K562 (cell line): Measurements from ENCODE around the gene MPZL1. TPM values are rescaled to one million over a fixed set of nuclear protein-coding genes. Genes with fewer than 3 reads are reported as not detected.

Experiments used
- ATAC-seq: fragments of 200-7000 bp; cut with Tn5 transposase; 3 replicates; pipeline ENCODE4 v1.9.1; 2020; ENCODE audit warnings: moderate library complexity
- BruUV-seq: library from RNA; stranded (reverse); fragments of 400-500 nt; replicated peaks from 2 replicates; lab custom pipeline; 2021; lab: Mats Ljungman, UMichigan
- CTCF ChIA-PET: fragments of 300-600 bp; formaldehyde crosslinking; extraction: SDS; loops from one replicate; lab custom pipeline; 2021; ENCODE audit warnings: low intra/inter-chr PET ratio; lab: Yijun Ruan, JAX
- POLR2A ChIA-PET: fragments of 300-600, 350-650 bp; sonication (Branson Sonifier 250); formaldehyde crosslinking; extraction: SDS; loops from one replicate; lab custom pipeline; 2021; ENCODE audit warnings: antibody characterized with exemption, inconsistent platforms; lab: Yijun Ruan, JAX
- DNase-seq, 4 experiments: peaks; one replicate each; pipeline versions ENCODE4 v3.0.0 to v3.0.0-alpha.2; 2011 to 2018; ENCODE audit warnings: low spot score in 3 of 4, mixed read lengths in 3 of 4; ENCODE audit errors: extremely low read depth in 1 of 4
- FAIRE-seq: peaks from 2 replicates; lab custom pipeline; 2011; peaks lifted over from hg19 to GRCh38; lab: Jason Lieb, UNC
- H2AFZ ChIP-seq: 2 replicates; pipeline ENCODE4 v1.6.0; 2011; ENCODE audit warnings: low read depth, low read length, control low read depth, inconsistent platforms
- H3K27ac ChIP-seq: fragments of 200-600 bp; 3 replicates; pipeline ENCODE4 v1.8.0; 2011; ENCODE audit warnings: low read depth, mild to moderate bottlenecking, control low read depth, inconsistent platforms, low read length, moderate library complexity, mixed read lengths; ENCODE audit errors: extremely low read depth
- H3K27me3 ChIP-seq, 2 experiments: fragments of 300-600 bp in 1 of 2; 2 replicates in 1 of 2; 3 replicates in 1 of 2; pipeline versions ENCODE4 v1.6.0 to v1.8.0; 2011; ENCODE audit warnings: inconsistent platforms in 2 of 2, low read length in 2 of 2, mild to moderate bottlenecking in 1 of 2, mixed read lengths in 1 of 2, moderate library complexity in 1 of 2; ENCODE audit not compliant: control insufficient read depth in 2 of 2, insufficient read depth in 2 of 2
- H3K36me3 ChIP-seq: fragments of 300-600 bp; 3 replicates; pipeline ENCODE4 v1.8.0; 2011; ENCODE audit warnings: mild to moderate bottlenecking, low read length, inconsistent platforms; ENCODE audit not compliant: control insufficient read depth, insufficient read depth
- H3K4me1 ChIP-seq, 2 experiments: fragments of 200-600 bp in 1 of 2; replicated peaks in 1 of 2; 2 replicates in 1 of 2; 3 replicates in 1 of 2; pipeline versions ENCODE4 v1.5.1 to v1.8.0; 2011; ENCODE audit warnings: inconsistent platforms in 2 of 2, low read length in 2 of 2, mild to moderate bottlenecking in 1 of 2, mixed read lengths in 1 of 2, moderate library complexity in 1 of 2; ENCODE audit not compliant: control insufficient read depth in 2 of 2, insufficient read depth in 2 of 2
- H3K4me2 ChIP-seq: 2 replicates; pipeline ENCODE4 v1.6.1; 2011; ENCODE audit warnings: low read length, control low read depth, inconsistent platforms, mixed read lengths; ENCODE audit not compliant: insufficient read depth
- H3K4me3 ChIP-seq: fragments of 200-600 bp; sonication (generic), shearing (Covaris generic); 2 replicates; pipeline ENCODE4 v1.5.1; 2016; ENCODE audit warnings: control low read depth, inconsistent platforms
- H3K79me2 ChIP-seq: fragments of 200-600 bp; 3 replicates; pipeline ENCODE4 v1.8.0; 2011; ENCODE audit warnings: low read length, inconsistent platforms; ENCODE audit not compliant: control insufficient read depth, insufficient read depth
- H3K9ac ChIP-seq, 2 experiments: 2 replicates each; pipeline versions ENCODE4 v1.6.0 to v1.6.1; 2011; ENCODE audit warnings: low read depth in 2 of 2, low read length in 2 of 2, control low read depth in 1 of 2, inconsistent platforms in 1 of 2, mild to moderate bottlenecking in 1 of 2, mixed read lengths in 1 of 2; ENCODE audit not compliant: insufficient read depth in 1 of 2
- H3K9me1 ChIP-seq: one replicate; pipeline ENCODE4 v1.6.0; 2011; ENCODE audit warnings: inconsistent platforms, mild to moderate bottlenecking, low read length, moderate library complexity; ENCODE audit not compliant: control insufficient read depth, insufficient read depth
- H3K9me3 ChIP-seq: replicated peaks from 2 replicates; pipeline ENCODE4 v1.5.1; 2011; ENCODE audit warnings: low read depth, low read length, inconsistent platforms; ENCODE audit not compliant: control insufficient read depth, insufficient read depth
- H4K20me1 ChIP-seq: replicated peaks from 2 replicates; pipeline ENCODE4 v1.6.1; 2011; ENCODE audit warnings: low read length, inconsistent platforms, mixed read lengths; ENCODE audit not compliant: control insufficient read depth, insufficient read depth
- HNRNPLL ChIP-seq: fragments of 200-400 bp; formaldehyde crosslinking; IDR thresholded peaks from 2 replicates; pipeline ENCODE4 v1.6.1; 2017; ENCODE audit warnings: low read length, low read depth, mild to moderate bottlenecking; ENCODE audit not compliant: poor library complexity, severe bottlenecking
- KDM4B ChIP-seq, 2 experiments: fragments of 450-650 bp in 1 of 2; sonication (generic) in 1 of 2; IDR thresholded peaks; 2 replicates each; pipeline ENCODE4 v1.6.1; 2016 to 2017; ENCODE audit warnings: borderline replicate concordance in 2 of 2, antibody characterized with exemption in 1 of 2, low read depth in 1 of 2, mild to moderate bottlenecking in 1 of 2
- TFAM ChIP-seq: fragments of 250-450 bp; sonication (Bioruptor Pico); conservative IDR thresholded peaks from 2 replicates; pipeline ENCODE4 v1.5.0; 2021; ENCODE audit warnings: mild to moderate bottlenecking, moderate library complexity
- ZNF124 ChIP-seq: sonication (generic); formaldehyde crosslinking; IDR thresholded peaks from 2 replicates; pipeline ENCODE4 v1.8.1; 2022; ENCODE audit warnings: missing genetic modification reagents
- ZNF146 ChIP-seq: IDR thresholded peaks from one replicate; pipeline ENCODE4 v1.6.1; 2018; ENCODE audit warnings: missing compliant biosample characterization; ENCODE audit not compliant: unreplicated experiment
- WGBS: fragments of 100-300 bp; shearing (Covaris generic); methylation state at CpG from one replicate; pipeline ENCODE4 v1.1.6; 2016; ENCODE audit warnings: low coverage, mixed read lengths; ENCODE audit not compliant: insufficient coverage; ENCODE audit errors: missing lambda C conversion rate; 5-methylcytosine and 5-hydroxymethylcytosine counted together
- in situ Hi-C: fragments of 300-500 bp; cut with MboI; formaldehyde crosslinking; loops from 4 replicates; pipeline ENCODE4 v1.15.0; 2018; ENCODE audit warnings: inconsistent platforms, mixed read lengths
- intact Hi-C: fragments of 100-400 bp; cut with micrococcal nuclease; formaldehyde crosslinking; loops from 2 replicates; pipeline ENCODE4 v1.14.2; 2022
- polyA plus RNA-seq, 8 experiments: library from polyadenylated mRNA; depleted of rRNA in 4 of 8; stranded (reverse) in 5 of 8; unstranded in 3 of 8; fragments of >200 nt; fragmentation: Nextera tagmentation in 2 of 8; fragmentation: Illumina TruSeq in 1 of 8; extraction: Ambion mirVana in 2 of 8; extraction: Trizol in 1 of 8; gene quantifications; 2 replicates each; pipeline versions ENCODE4 v1.2.1 to v1.2.3, GENCODE V29; 2011 to 2014; ENCODE audit warnings: inconsistent platforms in 1 of 8, missing spikeins in 1 of 8
- total RNA-seq, 7 experiments: library from RNA; depleted of rRNA in 6 of 7; stranded (reverse); fragments of >200 nt in 6 of 7; fragmentation: Illumina TruSeq in 2 of 7; extraction: Trizol in 2 of 7; gene quantifications; 2 replicates each; pipeline versions ENCODE4 v1.2.1 to v1.2.3, GENCODE V29; 2011 to 2021; ENCODE audit warnings: low replicate concordance in 1 of 7
- TF ChIP-seq, protein P1 (sequence below): fragments of 250-450 bp; sonication (Bioruptor Pico); IDR thresholded peaks from 2 replicates; pipeline ENCODE4 v1.4.0; 2020; ENCODE audit warnings: mild to moderate bottlenecking, moderate library complexity, borderline replicate concordance
- TF ChIP-seq, protein P2 (sequence below): fragments of 450-650 bp; IDR thresholded peaks from 2 replicates; pipeline ENCODE4 v1.6.1; 2016; ENCODE audit warnings: antibody characterized with exemption

MPZL1 gene
- total and polyA plus RNA-seq, 9 of the 15 experiments (the other 6 are each of a cell fraction or from before 2014, with no cell fraction given), result 14.5 to 153 (median 66.5) TPM

DNA sequence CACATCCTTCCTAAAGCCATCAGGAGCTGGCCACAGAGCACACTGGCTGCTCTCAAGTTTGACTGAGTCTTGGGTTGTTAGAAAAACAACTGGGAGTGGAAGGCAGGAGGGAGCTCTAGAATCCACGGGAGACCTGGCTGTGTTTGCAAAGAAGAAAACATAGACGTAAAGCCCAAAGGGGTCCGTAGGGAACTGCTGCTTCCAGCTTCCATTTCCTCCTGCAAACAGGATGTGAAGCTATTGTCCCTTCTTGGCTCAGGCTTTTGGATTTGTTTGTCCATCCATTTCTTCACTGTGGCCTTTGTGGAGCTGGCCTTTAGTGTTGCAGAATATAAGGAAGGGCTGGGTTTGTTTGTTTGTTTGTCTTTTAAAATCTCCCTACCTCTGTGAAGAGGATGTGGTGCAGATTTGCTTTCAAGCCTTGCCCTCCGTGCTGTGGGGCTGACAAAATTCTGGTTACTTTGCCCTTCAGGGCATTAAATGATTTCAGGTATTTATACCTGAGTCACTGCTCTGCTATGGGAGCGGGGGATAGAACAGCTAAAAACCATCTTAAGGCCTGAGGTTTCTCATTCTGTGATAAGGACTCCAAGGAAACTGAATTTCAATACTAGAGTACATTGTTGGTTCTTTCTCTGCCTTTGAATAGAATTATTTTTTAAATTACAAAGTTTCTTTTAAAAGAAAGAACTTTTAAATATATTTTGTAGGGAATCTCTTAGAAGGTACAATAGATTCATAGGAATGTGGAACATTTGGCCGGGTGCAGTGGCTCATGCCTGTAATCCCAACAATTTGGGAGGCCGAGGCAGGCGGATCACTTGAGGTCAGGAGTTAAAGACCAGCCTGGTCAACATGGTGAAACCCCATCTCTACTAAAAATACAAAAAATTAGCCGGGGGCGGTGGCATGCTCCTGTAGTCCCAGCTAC lies 74.3 kb downstream of the MPZL1 start:
- H3K4me3 ChIP-seq, result no peak overlapping the region
- H3K9me3 ChIP-seq, result no peaks in the 10 kb centered on the region
- H3K9me1 ChIP-seq, result no peaks in the 10 kb centered on the region
- H3K4me1 ChIP-seq, result peaks cover 0 to 3% of the 10 kb centered on the region in 2 experiments; a peak in 2 of 5 replicates
- H2AFZ ChIP-seq, result no peak overlapping the region
- in situ Hi-C loops, result loop anchor here (5.0 kb wide), 1 partner anchor 79 kb away; no protein-coding TSS in a partner anchor
- no peak for DNase-seq
- 86% methylated on average over 10 of the region's 10 CpGs for WGBS
- TF ChIP-seq HNRNPLL, result no peak
- no peak for TF ChIP-seq ZNF146
- TF ChIP-seq, protein P1, sequence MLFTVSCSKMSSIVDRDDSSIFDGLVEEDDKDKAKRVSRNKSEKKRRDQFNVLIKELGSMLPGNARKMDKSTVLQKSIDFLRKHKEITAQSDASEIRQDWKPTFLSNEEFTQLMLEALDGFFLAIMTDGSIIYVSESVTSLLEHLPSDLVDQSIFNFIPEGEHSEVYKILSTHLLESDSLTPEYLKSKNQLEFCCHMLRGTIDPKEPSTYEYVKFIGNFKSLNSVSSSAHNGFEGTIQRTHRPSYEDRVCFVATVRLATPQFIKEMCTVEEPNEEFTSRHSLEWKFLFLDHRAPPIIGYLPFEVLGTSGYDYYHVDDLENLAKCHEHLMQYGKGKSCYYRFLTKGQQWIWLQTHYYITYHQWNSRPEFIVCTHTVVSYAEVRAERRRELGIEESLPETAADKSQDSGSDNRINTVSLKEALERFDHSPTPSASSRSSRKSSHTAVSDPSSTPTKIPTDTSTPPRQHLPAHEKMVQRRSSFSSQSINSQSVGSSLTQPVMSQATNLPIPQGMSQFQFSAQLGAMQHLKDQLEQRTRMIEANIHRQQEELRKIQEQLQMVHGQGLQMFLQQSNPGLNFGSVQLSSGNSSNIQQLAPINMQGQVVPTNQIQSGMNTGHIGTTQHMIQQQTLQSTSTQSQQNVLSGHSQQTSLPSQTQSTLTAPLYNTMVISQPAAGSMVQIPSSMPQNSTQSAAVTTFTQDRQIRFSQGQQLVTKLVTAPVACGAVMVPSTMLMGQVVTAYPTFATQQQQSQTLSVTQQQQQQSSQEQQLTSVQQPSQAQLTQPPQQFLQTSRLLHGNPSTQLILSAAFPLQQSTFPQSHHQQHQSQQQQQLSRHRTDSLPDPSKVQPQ (CRISPR knock-in tag), result no peak
- TF ChIP-seq TFAM (CRISPR knock-in tag), result no peak
- TF ChIP-seq ZNF124, result no peak
- no peak for TF ChIP-seq KDM4B (IDR thresholded peaks at IDR 0.05; ENCODE audit: borderline replicate concordance in 2 of 2, low read depth in 1 of 2)
- TF ChIP-seq, protein P2, sequence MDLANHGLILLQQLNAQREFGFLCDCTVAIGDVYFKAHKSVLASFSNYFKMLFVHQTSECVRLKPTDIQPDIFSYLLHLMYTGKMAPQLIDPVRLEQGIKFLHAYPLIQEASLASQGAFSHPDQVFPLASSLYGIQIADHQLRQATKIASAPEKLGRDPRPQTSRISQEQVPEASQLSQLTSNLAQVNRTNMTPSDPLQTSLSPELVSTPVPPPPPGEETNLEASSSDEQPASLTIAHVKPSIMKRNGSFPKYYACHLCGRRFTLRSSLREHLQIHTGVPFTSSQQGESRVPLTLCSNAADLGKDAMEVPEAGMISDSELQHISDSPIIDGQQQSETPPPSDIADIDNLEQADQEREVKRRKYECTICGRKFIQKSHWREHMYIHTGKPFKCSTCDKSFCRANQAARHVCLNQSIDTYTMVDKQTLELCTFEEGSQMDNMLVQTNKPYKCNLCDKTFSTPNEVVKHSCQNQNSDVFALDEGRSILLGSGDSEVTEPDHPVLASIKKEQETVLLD, result no peak
- TF ChIP-seq, all 486 proteins: peak for 0
- Histone ChIP-seq H3K79me2 (no peaks in the 10 kb centered on the region), H3K27me3 (no peaks in the 10 kb centered on the region), H4K20me1 (no peaks in the 10 kb centered on the region), H3K36me3 (peaks cover 11% of the 10 kb centered on the region; the same call in 1 of the 3 replicates), H3K9ac (no peak overlapping the region), H3K27ac (no peak overlapping the region), H3K4me2 (no peak overlapping the region)
- ATAC-seq (no peak), FAIRE-seq (no peak)
- CTCF ChIA-PET, result interaction anchor here (1.0 kb wide), 1 partner anchor 956 kb away, joined by 4 read pairs; no protein-coding TSS in a partner anchor
- POLR2A ChIA-PET, result interaction anchor here (0.7 to 1.4 kb wide), 5 partner anchors 10 to 57 kb away, joined by 3 to 5 read pairs (median 3); no protein-coding TSS in a partner anchor
- intact Hi-C loops, result no loop called here
- BruUV-seq, result no TSS peak
